Pancreas (tissue), 10 donors: ENCODE results near the gene SBF2. TPM values are rescaled to one million over a fixed set of nuclear protein-coding genes. Genes with fewer than 3 reads are reported as not detected.

Experiments
- ATAC-seq, 4 donors: fragments of 200-7000 bp; cut with Tn5 transposase; one replicate each; pipeline versions ENCODE4 v1.8.0 to v1.9.1; 2020; ENCODE audit warnings: mild to moderate bottlenecking in 4 of 4, moderate library complexity in 4 of 4
- DNase-seq, 6 donors: peaks; one replicate each; pipeline ENCODE4 v3.0.0-alpha.2; 2020
- FAIRE-seq: peaks from 2 replicates; lab custom pipeline; 2012; peaks lifted over from hg19 to GRCh38; lab: Jason Lieb, UNC
- H3K27ac ChIP-seq, 4 donors: fragments of 200-600 bp; sonication (generic); 1 replicate in 3 of 4; 2 replicates in 1 of 4; pipeline versions ENCODE4 v1.5.0 to v1.8.0; 2020
- H3K27me3 ChIP-seq, 4 donors: fragments of 200-600 bp; one replicate each; pipeline ENCODE4 v1.8.0; 2021
- H3K36me3 ChIP-seq, 3 donors: fragments of 200-600 bp; sonication (generic) in 1 of 3; one replicate each; pipeline versions ENCODE4 v1.5.0 to v1.8.0; 2020 to 2021
- H3K4me1 ChIP-seq, 3 donors: fragments of 200-600 bp; one replicate each; pipeline ENCODE4 v1.8.0; 2021
- H3K4me3 ChIP-seq, 4 donors: fragments of 200-600 bp; sonication (generic) in 2 of 4; one replicate each; pipeline versions ENCODE4 v1.5.0 to v1.8.0; 2020 to 2021
- H3K9me3 ChIP-seq, 4 donors: fragments of 200-600 bp; one replicate each; pipeline ENCODE4 v1.8.0; 2021
- WGBS, 2 donors: extraction: QIAGEN DNeasy Blood & Tissue Kit; methylation state at CpG; one replicate each; pipeline ENCODE4 v1.1.7; 2013; 5-methylcytosine and 5-hydroxymethylcytosine counted together
- intact Hi-C, 3 donors: fragments of 100-400 bp; cut with DNase I; formaldehyde crosslinking; loops; one replicate each; pipeline versions ENCODE4 v1.11.1 to v1.14.2; 2022
- polyA plus RNA-seq, 2 donors: library from polyadenylated mRNA; stranded (reverse); fragments of 200-250 nt; gene quantifications; one replicate each; pipeline ENCODE4 v1.2.3, GENCODE V29; 2013
- total RNA-seq, 6 donors: library from RNA; stranded (reverse); fragmentation: NEBNext Ultra II Directional in 4 of 6; extraction: Animal tissue kit (Norgen Biotek cat#: 25700) in 4 of 6; gene quantifications; one replicate each; pipeline versions ENCODE4 v1.2.1 to v1.2.4, GENCODE V29; 2021 to 2023
- TF ChIP-seq, protein P1 (sequence below), 4 donors: fragments of 200-600 bp; sonication (generic) in 3 of 4; IDR thresholded peaks; one replicate each; pipeline versions ENCODE4 v1.5.0 to v1.8.0; 2021; ENCODE audit warnings: antibody characterized with exemption in 4 of 4
- donor health status: healthy with polysubstance abuse.
- donor health status: DM: no; HTN: no; CAD: no; lungs with moderate emphysema.
- donor health status: DM: no; HTN: no; CAD: no.
- donor health status: control.
- donor health status: control.
- donor health status: Bipolar disorder and iron deficiency.
- donor health status: DM: yes; HTN: yes; CAD: no.
- donor health status: DM: no; HTN: no; CAD: no.
- donor health status: DM: no; HTN: no; CAD: no.
- donor health status: DM: yes; HTN: yes; CAD: no.

SBF2 gene
- total and polyA plus RNA-seq, 8 donors: 4.6 to 21.8 (median 10.3) TPM

DNA sequence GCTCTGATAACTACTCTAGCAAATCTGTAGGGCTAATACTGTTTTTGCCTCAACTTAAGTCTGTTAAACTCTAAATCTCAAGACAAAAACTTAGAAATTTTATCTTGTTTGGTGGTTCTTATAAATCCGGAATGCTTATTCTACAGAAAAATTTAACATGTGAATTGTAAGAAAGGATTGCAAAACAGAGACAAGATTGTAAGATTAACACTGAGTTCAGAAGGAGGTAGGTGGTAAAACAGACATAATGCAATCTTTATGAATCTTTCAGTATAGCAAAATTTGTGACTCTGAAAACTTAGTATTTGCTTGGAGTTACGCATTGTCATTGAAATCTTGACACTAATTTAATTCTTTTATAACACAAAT lies 263.9 kb downstream of the SBF2 start:
- DNase-seq (no peak), FAIRE-seq (no peak), ATAC-seq (no peak)
- Histone ChIP-seq H3K27ac (no peak overlapping the region), H3K4me1 (no peaks in the 10 kb centered on the region), H3K9me3 (no peaks in the 10 kb centered on the region), H3K4me3 (no peak overlapping the region), H3K27me3 (no peaks in the 10 kb centered on the region), H3K36me3 (no peaks in the 10 kb centered on the region)
- 86 to 92% methylated on average over 2 of the region's 2 CpGs for WGBS, 2 donors
- intact Hi-C loops: no loop called here
- TF ChIP-seq, protein P1, sequence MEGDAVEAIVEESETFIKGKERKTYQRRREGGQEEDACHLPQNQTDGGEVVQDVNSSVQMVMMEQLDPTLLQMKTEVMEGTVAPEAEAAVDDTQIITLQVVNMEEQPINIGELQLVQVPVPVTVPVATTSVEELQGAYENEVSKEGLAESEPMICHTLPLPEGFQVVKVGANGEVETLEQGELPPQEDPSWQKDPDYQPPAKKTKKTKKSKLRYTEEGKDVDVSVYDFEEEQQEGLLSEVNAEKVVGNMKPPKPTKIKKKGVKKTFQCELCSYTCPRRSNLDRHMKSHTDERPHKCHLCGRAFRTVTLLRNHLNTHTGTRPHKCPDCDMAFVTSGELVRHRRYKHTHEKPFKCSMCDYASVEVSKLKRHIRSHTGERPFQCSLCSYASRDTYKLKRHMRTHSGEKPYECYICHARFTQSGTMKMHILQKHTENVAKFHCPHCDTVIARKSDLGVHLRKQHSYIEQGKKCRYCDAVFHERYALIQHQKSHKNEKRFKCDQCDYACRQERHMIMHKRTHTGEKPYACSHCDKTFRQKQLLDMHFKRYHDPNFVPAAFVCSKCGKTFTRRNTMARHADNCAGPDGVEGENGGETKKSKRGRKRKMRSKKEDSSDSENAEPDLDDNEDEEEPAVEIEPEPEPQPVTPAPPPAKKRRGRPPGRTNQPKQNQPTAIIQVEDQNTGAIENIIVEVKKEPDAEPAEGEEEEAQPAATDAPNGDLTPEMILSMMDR (IDR thresholded peaks at IDR 0.05): no peak

GRCh38 chr11:10029386-10030121 lies 264.5 kb downstream of the SBF2 start:
- no peaks in the 10 kb centered on the region for H3K27me3 ChIP-seq
- no peaks in the 10 kb centered on the region for H3K36me3 ChIP-seq
- intact Hi-C loops: no loop called here
- 77 to 81% methylated on average over 3 of the region's 3 CpGs for WGBS, 2 donors
- no peak overlapping the region for H3K27ac ChIP-seq
- no peak for FAIRE-seq
- H3K9me3 ChIP-seq: no peaks in the 10 kb centered on the region
- ATAC-seq: no peak
- H3K4me1 ChIP-seq: no peaks in the 10 kb centered on the region
- H3K4me3 ChIP-seq: no peak overlapping the region
- DNase-seq: no peak
- TF ChIP-seq, protein P1 (IDR thresholded peaks at IDR 0.05): no peak

- TF ChIP-seq, protein P1 (IDR thresholded peaks at IDR 0.05): no peak
- no peak for FAIRE-seq
- H3K27me3 ChIP-seq: no peaks in the 10 kb centered on the region
- no peak overlapping the region for H3K4me3 ChIP-seq
- WGBS, 2 donors: 97% methylated on average over 2 of the region's 2 CpGs
- ATAC-seq: no peak
- DNase-seq: no peak
- H3K9me3 ChIP-seq: no peaks in the 10 kb centered on the region
- intact Hi-C loops: no loop called here
- H3K4me1 ChIP-seq: no peaks in the 10 kb centered on the region
- H3K27ac ChIP-seq: no peak overlapping the region
- no peaks in the 10 kb centered on the region for H3K36me3 ChIP-seq
These were observed 267.5 kb downstream of the SBF2 start for GRCh38 chr11:10026514-10026913.

DNA sequence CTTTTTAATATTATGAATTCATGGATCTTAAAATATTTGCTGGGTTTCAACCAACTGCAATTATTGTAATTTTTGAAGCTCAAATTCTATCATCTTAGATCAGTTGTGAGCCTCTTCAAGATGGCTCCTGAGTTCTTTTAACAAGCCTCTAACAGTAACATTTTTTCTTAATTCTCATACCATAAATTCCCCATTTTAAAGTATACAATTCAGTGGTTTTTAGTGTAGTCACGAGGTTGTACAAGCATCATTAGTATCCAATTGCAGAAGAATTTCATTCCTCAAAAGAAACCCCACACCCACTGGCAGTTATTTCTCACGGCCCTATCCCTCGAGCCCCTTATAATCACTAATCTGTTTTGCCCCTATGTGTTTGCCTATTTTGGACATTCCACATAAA lies 270.8 kb downstream of the SBF2 start:
- Histone ChIP-seq H3K4me3 (no peak overlapping the region), H3K27me3 (no peaks in the 10 kb centered on the region), H3K9me3 (no peaks in the 10 kb centered on the region), H3K4me1 (no peaks in the 10 kb centered on the region), H3K36me3 (no peaks in the 10 kb centered on the region), H3K27ac (no peak overlapping the region)
- DNase-seq: no peak
- no peak for ATAC-seq
- no peak for FAIRE-seq
- TF ChIP-seq, protein P1 (IDR thresholded peaks at IDR 0.05): no peak
- WGBS, 2 donors: 92 to 98% methylated on average over 3 of the region's 3 CpGs
- intact Hi-C loops: no loop called here

DNA sequence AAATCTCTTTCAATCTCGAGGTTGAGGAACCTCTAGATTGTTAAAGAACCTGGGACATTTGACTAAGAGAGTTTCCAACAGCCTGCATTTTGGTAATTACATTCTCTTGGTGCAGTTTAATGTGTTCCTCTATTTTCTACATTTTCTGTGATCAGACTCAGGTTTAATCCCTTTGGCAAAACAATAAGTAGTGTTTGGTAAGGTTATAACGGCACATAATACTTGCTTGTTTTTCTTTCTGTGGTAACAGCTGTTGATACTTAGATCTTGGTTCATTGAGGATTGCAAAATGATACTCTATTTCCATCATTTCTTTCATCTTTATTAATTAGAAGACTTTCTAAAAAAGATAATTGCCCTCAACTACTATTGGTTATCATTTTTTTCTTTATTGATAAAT lies 271.3 kb downstream of the SBF2 start:
- ATAC-seq (no peak), FAIRE-seq (no peak), DNase-seq (no peak)
- H3K27me3 ChIP-seq: no peaks in the 10 kb centered on the region
- TF ChIP-seq, protein P1 (IDR thresholded peaks at IDR 0.05): no peak
- no peaks in the 10 kb centered on the region for H3K36me3 ChIP-seq
- H3K9me3 ChIP-seq: no peaks in the 10 kb centered on the region
- WGBS, 2 donors: 83 to 86% methylated on average over 2 of the region's 2 CpGs
- no peak overlapping the region for H3K4me3 ChIP-seq
- intact Hi-C loops: no loop called here
- no peak overlapping the region for H3K27ac ChIP-seq
- H3K4me1 ChIP-seq: no peaks in the 10 kb centered on the region
